GM12872 (cell line): Measurements from ENCODE around the gene YJEFN3.

Experiments used
- CTCF ChIP-seq: IDR thresholded peaks from 3 replicates; pipeline ENCODE4 v1.5.1; 2011; ENCODE audit warnings: low read depth, mild to moderate bottlenecking, low read length, moderate library complexity; ENCODE audit not compliant: insufficient read depth

YJEFN3 gene

GRCh38 chr19:19529783-19530422 lies 1.2 kb downstream of the YJEFN3 start:
- TF ChIP-seq CTCF: no peak

GRCh38 chr19:19530423-19530804 lies 1.7 kb downstream of the YJEFN3 start:
- TF ChIP-seq CTCF: no peak

- TF ChIP-seq CTCF: no peak
These were observed 2.2 kb downstream of the YJEFN3 start for GRCh38 chr19:19530889-19531288.

GRCh38 chr19:19531951-19532805 lies 3.5 kb downstream of the YJEFN3 start:
- TF ChIP-seq CTCF: peak; percentile 96

- no peak for TF ChIP-seq CTCF
These were observed 4.3 kb downstream of the YJEFN3 start for GRCh38 chr19:19532806-19533701.

GRCh38 chr19:19533841-19534240 lies 5.1 kb downstream of the YJEFN3 start:
- no peak for TF ChIP-seq CTCF
